ENCODE data around the gene PCSK4. TPM values are rescaled to one million over a fixed set of nuclear protein-coding genes. Genes with fewer than 3 reads are reported as not detected.

The PCSK4 gene
- total and polyA plus RNA-seq, 2 donors (not counting 3 experiments of a cell fraction or from before 2014, with no cell fraction given): 1.2 to 1.7 TPM

GRCh38 chr19:1521636-1522035 is 31.5 kb upstream of the PCSK4 start:
- Histone ChIP-seq H3K9me1 (replicated peaks; ENCODE audit: control insufficient read depth, extremely low read depth, insufficient read depth, low read length) (no peaks in the 10 kb centered on the region), H2AFZ (ENCODE audit: low read depth, low read length) (no peak overlapping the region), H3K27me3 (ENCODE audit: control insufficient read depth in 2 of 2, insufficient read depth in 2 of 2, low read length in 2 of 2) (peaks cover 9 to 12% of the 10 kb centered on the region in 2 experiments), H3K9me3 (replicated peaks; ENCODE audit: control insufficient read depth, insufficient read depth, low read length) (no peaks in the 10 kb centered on the region), H3K27ac (ENCODE audit: insufficient read depth, low read depth, low read length) (no peak overlapping the region), H3K36me3 (ENCODE audit: control insufficient read depth in 2 of 2, extremely low read depth in 1 of 2, insufficient read depth in 2 of 2, low read length in 2 of 2) (no peaks in the 10 kb centered on the region), H4K20me1 (replicated peaks; ENCODE audit: control insufficient read depth, extremely low read depth, insufficient read depth, low read length) (no peaks in the 10 kb centered on the region), H3K9ac (replicated peaks; ENCODE audit: extremely low read depth, insufficient read depth, low read length) (no peak overlapping the region), H3K4me3 (replicated peaks in 1 of 3; ENCODE audit: insufficient read depth in 1 of 3, low read depth in 1 of 3, low read length in 3 of 3) (no peak overlapping the region), H3K4me1 (ENCODE audit: control insufficient read depth, extremely low read depth, insufficient read depth, low read length) (no peaks in the 10 kb centered on the region), H3K4me2 (ENCODE audit: insufficient read depth, low read length) (no peak overlapping the region), H3K79me2 (ENCODE audit: control insufficient read depth, insufficient read depth, low read length) (no peaks in the 10 kb centered on the region)
- dilution Hi-C loops (cut with MboI; ENCODE audit: extremely low pct_ligation_motif_present, low sequenced_read_pairs): no loop called here
- POLR2A ChIA-PET: no interaction called here
- no peak for DNase-seq (ENCODE audit: low read depth, low spot score)
- no peak for FAIRE-seq
- CTCF ChIA-PET: interaction anchor here (0.8 to 1.4 kb wide), 3 partner anchors 12 to 24 kb away, joined by 3 to 4 read pairs (median 3); no protein-coding TSS in a partner anchor
- no TSS peak for BruUV-seq (replicated peaks)
- intact Hi-C loops (cut with micrococcal nuclease): no loop called here
- TF ChIP-seq CTCF (IDR thresholded peaks at IDR 0.05; ENCODE audit: extremely low read depth in 1 of 2, insufficient read depth in 1 of 2, low read depth in 1 of 2, low read length in 2 of 2) (no peak), JUN (IDR thresholded peaks at IDR 0.05; ENCODE audit: borderline replicate concordance, insufficient read depth, insufficient read length, low read depth) (no peak), GATA2 (IDR thresholded peaks at IDR 0.05; ENCODE audit: insufficient read depth, insufficient read length, low read depth, low read length) (no peak), FOS (IDR thresholded peaks at IDR 0.05; ENCODE audit: borderline replicate concordance, insufficient read depth, low read length) (no peak), POLR2AphosphoS5 (IDR thresholded peaks at IDR 0.05; ENCODE audit: insufficient read depth, low read depth, low read length) (no peak), MAX (IDR thresholded peaks at IDR 0.05; ENCODE audit: insufficient read depth, insufficient read length) (no peak), POLR2A (IDR thresholded peaks at IDR 0.05; ENCODE audit: low read depth, low read length) (no peak)

All from endothelial cell of umbilical vein (primary cell).